GM04504 (cell line): ENCODE data around the gene MAST4.
A peak's percentile ranks its signal among the peaks of the same experiment; 100 is the strongest.

Experiments used
- DNase-seq: peaks from one replicate; pipeline ENCODE4 v3.0.0-alpha.2; 2012; ENCODE audit warnings: low read depth

MAST4 gene

DNA sequence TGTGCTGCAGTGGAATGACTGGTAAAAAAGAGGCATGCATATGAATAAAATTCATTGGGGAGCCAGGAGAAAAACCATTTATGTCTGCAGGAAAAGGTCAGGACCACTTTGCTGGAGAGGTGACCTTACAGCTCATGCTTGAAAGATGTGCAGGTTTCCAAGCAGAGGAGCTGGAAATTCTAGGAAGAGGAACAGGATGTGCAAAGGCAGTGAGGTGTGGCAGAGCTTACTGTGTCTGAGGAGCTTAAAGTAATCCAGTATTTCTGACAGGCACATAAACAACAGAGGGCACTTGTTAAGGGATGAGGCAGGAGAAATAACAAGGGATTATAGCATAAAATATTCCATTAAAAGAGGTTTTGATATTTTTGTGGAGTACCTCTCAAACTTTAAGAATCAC is 397.3 kb downstream of the MAST4 start:
- DNase-seq = no peak

DNA sequence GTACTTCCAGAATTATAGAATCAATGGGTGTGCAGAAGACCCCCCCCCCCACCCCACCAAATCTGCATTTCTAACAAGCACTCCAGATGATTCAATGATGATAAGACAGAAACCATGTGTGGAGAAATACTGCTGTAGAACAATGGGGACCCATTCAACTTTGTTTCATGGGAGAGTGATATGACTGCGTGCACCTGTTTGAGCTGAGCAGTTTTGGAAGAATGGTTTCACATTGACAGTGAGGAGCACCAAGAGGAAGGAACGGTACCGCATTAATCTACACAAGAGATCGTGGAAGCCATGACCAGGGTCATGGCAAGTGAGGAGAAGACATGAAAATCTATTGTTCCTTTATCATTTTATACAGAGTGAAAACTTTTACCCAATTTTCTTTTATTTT is 397.7 kb downstream of the MAST4 start:
- DNase-seq = no peak

DNA sequence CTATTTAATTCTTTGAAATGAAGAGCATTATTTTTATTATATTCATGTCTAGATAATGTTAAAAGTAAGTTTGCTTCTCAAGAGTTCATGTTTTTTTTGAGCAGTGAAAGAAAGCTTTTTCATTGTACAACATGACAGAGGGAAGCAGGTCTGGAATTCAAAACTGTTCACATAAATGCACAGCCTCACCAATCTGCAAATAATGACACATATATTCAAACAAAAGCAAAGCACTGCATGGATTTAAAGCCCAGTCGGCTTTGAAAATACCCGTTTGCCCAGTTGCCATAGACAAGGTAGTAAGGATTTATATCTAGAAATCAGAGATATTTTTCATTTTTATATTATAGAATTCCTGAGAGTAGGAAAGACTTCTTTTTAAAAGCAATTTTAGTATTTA is 398.6 kb downstream of the MAST4 start:
- no peak for DNase-seq

DNA sequence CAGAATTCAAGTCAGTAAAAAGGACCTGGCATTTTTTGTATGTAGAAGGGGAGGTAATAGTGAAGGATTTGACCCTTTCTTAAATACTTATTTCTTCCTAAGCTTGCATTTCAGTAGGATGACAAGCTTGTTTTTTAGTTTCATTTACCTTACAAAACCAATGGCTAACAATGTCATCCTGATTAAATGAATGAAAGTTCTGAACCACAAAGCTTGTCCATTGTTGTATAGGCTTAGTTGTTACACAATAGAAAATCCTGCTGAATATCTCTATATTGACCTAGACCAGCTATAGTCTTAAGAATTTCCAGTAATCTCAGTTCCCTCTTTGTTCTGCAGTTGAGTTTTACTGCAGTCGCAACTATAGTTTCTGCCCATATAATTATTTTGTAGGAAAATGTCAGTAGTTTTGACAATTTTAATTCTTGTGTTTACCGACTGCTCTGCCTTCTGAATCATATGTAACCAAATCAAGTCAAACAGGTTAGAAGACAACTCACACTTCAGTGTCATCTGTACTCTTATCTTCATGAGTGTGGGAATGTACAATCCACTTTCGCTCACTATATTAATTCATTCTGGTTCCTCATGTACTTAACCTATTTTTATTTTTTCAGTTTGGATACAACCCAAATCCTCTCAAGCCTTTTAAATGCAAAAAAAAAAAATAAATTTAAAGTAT is 404.7 kb downstream of the MAST4 start:
- no peak for DNase-seq

DNA sequence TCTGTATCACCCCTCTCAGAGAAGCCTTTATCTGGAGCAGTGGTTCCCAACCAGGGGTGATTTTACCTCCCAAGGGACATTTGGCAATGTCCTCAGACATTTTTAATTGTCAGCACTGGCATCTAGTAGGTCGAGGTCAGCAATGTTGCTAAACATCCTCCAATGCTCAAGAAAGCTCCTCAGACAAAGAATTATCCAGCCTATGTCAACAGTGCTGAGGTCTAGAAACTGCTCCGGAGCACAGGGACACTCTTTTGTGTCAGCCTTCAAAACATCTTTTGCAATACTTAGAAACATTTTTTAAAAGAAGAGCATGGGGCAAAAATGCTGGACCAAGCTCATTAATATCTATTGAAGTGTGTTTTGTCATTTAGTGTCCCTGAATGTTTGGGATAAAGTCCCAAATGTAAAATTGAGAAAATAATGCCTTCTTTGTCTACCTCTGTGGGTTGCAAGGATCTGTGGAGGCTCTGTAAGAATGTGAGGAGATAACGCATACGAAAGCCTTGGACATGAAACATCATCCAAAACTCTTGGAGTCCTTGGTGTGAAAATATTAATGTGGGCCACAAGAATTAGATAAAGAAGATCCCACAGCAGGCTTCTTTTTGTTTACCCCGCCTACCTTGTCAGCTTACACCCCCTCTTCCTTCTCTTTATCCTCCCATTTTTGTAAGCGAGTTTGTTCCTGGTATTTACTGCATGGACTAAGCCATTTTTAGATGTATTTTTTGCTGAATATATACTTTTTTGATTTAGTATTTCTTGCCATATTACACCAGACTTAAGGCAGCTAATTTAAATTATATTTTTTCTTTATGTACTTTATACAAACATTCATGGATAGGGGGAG is 406.9 kb downstream of the MAST4 start:
- no peak for DNase-seq

DNA sequence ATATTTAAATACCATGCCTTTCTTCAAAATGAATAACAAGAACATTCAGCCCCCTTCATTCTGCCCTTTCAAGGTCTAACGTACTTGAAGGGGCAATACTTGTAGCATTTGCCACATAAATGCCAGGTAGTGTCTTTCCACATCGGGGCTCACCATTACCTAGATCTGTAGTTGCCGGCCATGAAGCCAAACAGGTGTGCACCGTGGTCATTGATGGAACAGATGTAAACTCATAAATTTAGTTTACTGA is 407.4 kb downstream of the MAST4 start:
- DNase-seq = no peak

DNA sequence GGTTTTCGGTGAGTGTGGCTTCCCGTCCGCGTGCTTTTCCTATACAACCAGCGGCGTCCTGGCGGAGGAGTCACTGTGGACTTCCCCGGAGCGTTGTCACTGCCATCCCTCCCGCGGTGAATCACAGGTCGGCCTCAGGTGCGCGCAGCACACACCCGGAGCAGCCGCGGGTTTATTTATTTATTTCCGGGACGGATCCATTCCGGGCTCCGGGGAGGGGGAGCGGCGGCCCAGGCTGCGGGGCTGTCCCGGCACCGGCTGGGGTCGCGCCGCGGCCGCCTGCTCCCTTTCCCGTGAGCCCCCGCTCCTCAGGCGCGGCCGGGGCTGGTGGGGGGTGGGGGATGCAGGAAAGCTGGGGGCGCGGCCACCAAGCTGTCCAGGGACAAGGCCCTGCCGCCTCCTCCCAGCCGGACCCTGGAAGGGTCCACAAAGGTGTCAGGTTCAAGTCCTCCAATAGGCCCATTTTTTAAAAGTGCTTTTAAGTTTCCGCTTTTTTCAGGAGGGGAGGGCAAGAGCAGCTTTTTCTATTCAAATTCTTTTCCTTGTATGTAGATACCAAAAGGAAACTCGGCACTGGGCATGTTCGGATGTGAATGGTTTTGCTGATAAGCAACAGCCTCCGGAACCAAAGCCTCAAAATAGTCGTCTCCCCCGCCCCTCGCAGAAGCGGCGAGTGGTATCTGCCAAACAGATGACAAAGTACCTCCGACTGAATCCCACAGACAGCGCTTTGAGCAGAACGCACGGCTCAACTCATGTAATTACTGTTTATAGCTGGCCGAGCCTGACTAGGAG is 407.9 kb downstream of the MAST4 start:
- DNase-seq = peak; percentile 50

DNA sequence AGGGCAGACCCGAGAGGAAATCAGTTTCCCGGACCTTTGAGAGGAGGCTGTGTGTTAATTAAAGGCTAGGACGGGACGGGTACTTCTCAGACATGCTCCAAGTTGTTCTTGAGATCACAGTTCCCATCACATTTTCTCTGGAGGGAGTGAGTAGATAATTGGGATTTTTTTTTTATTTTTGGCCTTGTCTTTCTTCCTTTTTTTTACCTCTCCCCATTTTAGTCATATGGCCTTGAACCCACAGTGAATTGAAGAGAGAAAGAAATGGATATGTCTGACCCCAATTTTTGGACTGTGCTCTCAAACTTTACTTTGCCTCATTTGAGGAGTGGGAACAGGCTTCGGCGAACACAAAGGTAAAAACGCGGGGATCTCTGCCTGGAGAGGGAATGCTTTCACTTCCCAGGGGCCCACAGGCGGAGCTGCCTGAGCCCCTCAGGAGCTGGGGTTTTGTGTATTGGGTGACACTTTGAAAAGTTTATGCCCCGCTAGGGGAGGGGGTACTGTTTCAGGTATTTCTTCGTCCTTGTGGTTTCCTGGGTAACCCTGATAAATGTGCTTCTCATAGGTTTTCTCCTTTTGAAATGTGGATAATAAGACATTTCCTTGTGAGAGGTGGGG is 408.6 kb downstream of the MAST4 start:
- no peak for DNase-seq

DNA sequence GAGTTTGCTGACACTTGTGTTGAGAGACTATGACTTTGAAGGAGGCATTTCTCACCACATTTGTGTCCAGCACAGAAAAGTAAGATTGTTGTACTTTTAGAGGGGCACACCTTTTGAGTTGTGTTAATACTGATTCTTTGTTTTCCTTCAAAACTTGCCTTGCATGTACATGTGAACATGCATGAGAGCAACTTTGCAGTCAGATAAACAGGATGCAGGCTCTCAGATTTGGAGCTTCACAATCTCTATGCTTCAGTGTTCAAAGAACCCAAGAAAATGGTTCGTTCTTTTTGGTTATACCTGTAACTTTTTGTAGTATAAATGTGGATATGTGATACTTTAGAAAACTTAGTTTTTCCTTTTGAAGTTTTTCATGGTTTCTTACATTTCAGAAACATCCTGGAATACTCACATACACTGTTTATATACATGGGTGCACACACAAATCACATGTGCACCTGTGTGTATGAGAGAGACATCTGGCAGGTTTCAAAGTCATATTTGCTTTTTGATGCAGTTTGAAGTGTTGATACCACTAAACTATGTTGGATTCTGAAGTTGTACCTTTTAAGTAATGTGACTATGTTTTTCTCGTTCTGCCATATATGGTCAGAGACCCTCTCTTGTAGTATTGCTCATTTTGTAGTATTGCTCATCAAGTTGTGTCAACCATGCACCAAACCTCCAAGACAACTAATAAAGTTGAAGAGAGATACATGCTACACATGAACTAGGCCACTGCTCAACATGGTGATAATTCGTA is 409.7 kb downstream of the MAST4 start:
- no peak for DNase-seq

DNA sequence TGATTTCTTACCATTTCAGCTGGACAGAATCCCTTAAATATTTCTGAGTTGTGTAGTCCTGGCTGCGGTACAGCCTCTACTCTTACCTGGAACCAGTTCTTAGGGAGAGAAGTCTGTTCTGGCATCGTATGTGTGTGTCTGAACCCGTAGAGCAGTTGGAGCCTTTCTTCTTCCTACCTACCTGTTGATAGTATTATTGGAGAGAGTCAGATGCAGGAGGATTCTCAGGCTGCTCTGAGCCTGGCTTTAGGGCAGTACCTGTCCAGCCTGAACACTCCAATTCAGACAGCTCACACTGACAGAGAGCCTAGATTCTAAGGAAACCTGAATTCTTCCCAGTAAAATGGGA is 410.3 kb downstream of the MAST4 start:
- no peak for DNase-seq

DNA sequence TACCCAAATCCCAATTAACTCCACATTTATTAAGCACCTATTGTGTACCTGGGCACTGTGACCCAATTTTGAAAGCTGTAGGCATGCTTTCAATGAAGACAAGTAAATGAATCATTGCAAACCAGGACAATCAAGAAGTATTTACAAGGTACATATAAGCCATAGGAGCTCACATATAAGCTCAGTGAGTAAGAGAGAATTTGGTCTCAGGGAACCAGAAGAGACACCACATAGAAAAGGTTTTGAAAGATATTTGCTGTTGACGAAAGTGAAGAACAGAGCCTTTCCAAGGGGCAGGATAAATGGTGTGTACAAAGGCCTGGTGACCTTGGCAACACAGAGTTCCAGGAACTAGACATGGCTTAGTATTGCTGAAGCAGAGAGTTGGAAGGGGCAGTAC is 412.8 kb downstream of the MAST4 start:
- no peak for DNase-seq

DNA sequence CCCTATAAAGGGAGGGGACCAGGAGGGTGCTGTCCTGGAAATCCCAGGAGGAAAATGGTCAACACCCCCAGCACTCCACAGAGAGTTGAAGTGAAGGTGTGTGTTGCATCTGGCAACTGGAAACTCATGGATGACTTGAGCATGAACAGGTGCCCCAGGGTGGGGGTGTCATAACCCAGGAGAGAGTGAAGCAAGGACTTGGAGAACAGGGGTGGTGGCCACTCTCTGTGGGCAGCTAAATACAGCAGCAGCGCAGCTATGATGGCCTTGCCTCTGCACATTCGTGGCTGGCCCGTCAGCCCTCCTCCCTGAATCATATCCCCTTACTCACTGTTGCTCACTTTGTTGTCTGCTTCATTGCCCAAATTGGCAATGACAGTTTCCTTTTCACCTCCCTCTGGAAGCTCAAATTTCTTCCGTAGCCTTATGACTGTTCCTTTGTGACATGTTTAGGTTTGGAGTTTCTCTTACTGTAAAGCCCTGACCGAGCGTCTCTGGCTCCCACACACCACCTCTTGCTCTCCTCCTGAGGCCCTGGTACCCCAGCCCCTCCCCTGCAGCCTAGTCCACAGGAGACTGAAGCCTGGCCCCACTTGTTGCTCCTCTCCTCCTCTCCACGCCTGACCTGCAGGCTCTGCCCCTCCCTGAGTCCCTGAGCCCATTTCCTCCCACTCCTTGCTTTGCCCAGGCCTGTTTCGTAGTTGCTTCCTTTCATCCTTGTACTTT is 414.7 kb downstream of the MAST4 start:
- DNase-seq = no peak

DNA sequence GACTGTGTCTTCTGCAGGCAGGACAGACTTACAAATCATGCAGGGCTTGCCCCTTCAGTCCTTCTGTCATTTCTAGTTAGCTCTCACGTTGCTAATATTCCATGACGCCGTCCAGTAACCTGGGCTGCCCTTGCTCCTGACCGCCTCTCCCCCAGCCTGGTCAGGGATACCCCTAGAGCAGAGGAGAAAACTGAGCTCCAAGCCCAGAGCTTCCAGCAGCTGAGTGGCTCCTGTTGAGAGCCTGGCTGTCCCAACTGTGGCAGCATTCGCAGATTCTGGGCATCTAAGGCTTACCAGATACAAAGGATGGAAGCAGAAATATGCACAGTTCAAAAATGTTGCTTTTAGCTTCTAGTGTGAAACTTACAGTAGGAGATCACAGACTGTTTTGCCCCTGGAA is 415.2 kb downstream of the MAST4 start:
- DNase-seq = no peak

DNA sequence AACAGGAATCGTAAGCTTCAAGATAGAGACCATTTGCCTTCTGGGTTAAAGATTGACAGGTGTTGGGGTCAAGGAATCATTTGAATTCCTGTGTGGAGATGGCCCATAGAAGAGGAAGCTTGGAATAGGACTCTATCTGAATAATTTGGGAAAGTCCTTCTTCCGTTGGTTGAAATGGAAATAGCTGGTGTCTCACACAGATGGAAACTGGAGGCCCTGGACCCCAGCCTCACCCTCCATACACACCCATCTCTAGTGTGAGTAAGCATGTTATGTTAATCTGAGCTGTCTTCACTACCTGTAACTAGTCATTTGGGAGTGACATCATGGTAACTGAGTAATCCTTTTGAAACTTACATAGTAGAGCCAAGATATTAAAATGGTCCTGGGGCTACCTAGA is 416.0 kb downstream of the MAST4 start:
- no peak for DNase-seq

DNA sequence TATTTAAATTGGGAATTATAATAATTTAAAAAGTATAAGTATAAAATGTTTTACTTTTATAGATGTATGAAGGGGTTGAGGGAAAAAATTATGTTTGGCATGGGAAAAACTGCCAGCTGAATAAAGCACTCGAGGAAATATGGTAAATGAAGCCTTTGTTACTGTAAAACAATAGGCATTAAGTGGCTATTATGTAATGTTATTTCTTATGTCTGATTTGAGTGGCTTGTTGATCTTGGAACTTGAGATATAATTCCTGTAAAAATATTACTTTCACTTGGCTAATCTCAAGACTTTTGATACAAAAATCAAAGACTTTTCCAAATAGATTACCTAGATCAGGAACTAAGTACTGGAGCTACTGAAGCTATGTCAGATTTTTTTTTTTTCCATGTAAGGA is 417.5 kb downstream of the MAST4 start:
- no peak for DNase-seq

DNA sequence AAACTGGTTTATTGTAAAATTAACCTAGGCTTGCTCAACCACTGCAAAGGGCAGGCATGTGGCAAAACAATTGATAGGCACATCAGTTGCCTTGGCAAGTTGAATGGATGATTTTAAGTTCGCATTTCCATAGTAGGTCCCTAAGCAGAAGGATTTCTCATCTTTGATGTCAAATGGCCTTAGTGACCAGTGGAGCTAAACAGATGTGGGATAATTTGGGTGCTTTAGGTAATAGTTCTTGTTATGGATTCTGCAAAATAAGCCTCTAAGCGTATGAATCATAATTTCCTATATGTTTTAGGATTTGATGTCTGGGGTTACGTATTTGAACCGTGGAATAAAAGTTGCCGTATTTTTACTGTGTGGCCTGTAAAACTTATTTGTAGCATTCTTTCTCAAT is 418.0 kb downstream of the MAST4 start:
- no peak for DNase-seq

DNA sequence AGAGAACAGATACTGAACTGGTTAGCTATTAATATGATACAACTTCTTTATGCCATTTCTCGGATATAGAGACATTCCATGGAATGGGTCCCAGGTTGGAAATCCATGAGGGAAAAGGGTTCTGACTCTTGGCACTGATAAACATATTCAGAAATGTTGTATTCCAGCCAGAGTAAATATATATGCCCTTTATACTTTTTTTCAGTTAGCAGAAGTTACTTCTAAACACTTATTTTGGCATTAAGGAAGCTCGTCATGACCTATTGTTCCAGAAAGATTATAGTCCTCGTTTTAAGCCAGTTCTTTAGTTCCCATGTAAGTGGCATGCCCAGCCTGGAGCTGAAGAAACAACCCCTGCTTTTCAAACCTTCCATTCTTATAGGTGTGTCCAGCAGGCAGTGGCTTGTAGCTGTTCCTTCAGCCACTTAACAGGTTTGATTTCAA is 418.8 kb downstream of the MAST4 start:
- no peak for DNase-seq

DNA sequence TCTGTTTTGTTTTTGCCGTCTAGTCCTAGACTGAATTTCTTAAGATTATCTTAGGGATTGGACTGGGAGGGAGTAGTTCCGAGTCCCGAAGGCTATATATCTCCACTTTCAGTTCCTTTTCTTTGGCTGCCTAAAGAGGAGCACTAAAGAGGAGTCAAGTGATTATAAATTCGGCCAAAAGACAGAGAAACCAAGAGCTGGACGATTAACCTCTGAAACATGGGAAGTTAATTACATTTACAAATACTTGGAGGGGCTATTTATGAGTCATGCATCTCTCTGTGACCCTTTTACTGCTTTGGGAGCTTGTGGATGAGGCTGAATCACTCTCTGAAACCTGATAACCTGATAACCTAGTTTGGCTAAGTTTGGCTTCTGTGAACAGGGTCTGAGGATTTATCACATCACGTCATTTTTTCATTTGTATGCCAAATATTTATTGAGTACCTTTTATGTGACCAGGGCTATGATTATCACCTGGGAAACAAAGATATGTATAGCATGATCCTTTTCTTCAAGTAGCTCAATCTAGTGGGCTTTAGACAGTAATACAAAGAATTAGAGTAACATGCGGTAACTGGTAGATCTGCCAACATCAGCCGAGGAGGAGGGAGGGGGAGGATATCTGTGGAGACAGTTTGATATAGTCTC is 419.5 kb downstream of the MAST4 start:
- DNase-seq = no peak

DNA sequence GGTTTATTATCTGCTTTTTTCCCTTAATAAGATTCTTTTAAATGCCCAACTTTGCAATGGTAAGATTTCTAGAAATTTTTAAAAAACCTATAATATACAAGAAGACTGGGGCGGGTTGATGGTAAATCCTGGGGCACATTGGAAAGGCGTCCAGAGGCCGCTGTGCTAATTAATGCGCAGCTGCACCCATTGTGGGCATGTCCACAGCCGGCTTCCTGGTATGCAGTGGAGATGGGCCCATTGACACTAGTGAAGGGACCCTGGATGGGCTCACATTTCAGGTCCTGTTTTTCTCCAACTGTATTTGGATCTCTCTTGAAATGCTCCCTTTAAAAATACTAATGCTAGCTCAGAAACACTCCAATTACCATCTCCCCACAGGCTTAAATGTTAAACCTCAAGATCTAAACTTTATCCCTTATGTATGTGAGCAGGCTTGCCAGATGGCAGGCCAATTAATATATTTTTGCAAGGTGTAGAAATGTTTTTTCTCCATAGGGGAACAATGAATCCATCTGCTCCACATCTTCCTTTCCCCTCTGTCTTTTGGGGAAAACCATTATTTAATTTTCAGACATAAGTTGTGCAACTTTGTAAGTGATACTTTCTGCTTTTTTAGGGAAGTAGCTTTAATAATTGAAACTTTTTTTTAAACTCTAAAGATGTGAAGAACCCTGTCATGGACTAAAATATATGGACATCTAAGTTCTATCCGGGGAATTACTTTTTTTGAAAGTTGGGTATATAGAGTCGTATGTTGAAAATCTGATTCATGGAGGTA is 423.1 kb downstream of the MAST4 start:
- no peak for DNase-seq

DNA sequence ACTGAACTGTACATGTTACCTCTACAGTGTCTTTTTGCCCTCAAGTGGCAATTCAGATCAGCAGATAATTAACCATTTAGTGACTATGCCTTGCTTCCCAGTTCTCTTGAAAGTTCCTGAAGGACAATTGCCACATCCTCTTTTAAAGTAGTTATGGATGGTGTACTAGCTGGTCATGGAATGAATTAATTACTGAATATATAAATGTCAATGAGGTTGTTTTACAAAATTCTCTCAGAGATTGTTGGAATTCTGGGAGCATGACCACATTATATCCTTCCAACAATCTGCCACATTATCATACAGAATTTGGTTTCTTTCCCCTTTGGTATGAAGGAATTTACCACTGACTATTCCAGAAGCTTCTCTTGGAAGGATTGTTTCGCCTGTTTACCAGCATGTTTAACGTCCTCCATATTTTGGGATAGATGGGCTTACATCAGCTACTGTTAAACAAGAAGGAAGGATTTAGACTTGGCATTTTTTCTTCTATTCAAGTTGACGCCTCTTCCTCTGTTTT is 424.0 kb downstream of the MAST4 start:
- DNase-seq = no peak
